Superior temporal gyrus (tissue), 1 donor: ENCODE measurements around the gene CLSTN1.

Experiments used
- DNase-seq: peaks from one replicate; pipeline ENCODE4 v3.0.0-alpha.2; 2016; ENCODE audit errors: extremely low spot score

Gene CLSTN1

DNA sequence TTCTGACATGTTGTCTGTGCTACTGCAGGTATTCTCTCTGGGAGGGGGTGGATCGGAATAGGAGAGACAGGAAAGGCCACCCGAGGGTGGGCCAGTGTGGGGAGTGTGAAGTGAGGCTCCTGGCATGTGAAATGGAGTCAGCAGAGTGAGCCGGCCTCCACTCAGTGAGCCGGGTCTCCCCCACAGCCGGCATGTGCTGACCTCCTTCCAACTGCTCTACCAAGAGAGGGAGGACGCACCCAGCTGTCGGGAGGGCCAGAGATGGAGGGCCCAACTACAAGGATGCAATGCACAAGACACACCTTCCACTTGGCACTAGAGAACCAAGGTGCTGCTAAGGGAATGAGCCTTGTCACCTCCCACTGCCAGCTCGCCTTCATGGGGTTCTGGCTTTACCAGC lies 28.2 kb upstream of the CLSTN1 start:
- no peak for DNase-seq

GRCh38 chr1:9850442-9851162 lies 26.8 kb upstream of the CLSTN1 start:
- DNase-seq: no peak

- DNase-seq: peak; percentile 80
Observed at GRCh38 chr1:9849691-9850441, 26.1 kb upstream of the CLSTN1 start.

DNA sequence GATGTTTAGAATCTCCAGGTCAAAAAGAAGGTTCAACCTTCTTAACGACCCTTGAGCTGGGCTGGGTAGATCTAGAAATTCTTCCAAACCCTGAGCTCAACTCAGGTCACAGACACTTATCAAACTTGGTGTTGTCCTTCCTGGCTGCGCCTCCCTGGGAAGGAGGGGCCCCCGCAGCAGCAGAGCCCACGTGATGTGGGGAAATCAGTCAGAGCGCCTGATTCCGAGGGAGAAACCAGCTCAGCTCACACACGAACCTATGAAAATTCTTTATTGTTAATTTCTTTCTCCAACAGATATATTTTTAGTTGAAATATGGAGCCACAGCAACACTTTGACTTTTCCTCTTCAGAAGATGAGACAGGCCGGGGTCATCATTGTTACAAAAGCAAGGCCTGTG lies 24.3 kb upstream of the CLSTN1 start:
- peak; percentile 66 for DNase-seq

DNA sequence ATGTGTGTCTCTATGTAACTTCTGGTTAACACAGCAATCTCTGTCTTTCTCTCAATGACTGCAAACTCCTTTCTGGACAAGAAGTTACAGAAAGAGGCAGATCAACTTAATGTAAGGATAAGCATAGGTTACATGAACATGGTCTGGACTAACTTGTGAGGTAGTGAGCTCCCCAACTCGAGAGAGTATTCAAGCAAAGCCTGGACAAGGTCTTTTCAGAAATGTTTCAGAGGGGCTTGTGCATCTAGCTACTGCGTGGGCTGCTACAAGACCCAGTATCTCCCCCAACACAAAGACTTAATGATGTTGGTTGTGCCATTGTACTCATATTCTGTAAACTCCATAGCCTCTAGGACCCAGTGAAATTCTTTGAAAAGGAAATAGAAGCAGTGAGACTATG lies 23.5 kb upstream of the CLSTN1 start:
- DNase-seq: no peak

DNA sequence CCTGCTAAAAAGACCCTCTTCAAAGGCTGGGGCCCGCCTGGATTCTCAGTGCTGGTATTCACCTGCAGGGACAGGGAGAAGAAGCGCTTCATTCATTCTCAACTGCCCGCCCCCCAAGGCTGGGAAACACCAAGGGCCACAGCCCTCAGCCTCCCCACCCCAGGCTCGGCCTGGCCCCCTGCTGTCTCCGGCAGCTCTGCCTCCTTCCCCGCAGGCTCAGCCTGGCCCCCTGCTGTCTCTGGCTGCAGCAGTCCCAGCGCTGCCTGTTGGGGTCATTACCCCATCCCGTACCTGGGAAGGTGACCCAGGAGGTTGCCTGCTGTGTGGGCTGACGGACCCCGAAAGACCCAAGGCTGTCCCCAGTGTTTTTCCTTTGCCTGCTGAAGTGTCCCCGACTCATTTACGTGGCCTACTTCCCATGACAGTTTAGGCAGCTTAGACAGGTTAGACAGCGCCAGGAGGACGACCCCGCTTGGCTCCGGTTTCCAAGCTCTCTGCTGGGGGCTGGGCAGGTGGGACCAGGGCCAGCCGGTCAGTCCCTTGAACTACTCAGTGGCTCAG lies 22.9 kb upstream of the CLSTN1 start:
- no peak for DNase-seq

DNA sequence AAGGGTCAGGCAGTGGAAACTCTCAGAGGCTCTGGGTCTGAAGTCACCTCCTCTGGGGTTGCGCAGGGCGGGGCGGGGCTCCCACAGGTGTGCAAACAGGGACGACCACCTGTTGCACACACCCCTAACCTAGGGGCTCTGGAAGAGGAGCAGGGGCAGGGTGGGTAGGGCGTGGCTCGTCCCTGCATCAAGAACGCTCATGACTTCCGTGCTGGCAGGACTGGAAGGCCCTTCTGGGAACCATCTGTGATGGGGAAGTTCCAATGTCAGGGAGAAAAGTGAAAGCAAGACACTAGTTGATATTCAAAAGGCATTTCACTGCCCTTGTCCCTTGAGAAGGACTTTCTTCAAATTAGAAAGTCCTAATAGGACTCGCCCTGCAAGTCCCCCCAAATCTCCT lies 22.1 kb upstream of the CLSTN1 start:
- DNase-seq: peak; percentile 30

DNA sequence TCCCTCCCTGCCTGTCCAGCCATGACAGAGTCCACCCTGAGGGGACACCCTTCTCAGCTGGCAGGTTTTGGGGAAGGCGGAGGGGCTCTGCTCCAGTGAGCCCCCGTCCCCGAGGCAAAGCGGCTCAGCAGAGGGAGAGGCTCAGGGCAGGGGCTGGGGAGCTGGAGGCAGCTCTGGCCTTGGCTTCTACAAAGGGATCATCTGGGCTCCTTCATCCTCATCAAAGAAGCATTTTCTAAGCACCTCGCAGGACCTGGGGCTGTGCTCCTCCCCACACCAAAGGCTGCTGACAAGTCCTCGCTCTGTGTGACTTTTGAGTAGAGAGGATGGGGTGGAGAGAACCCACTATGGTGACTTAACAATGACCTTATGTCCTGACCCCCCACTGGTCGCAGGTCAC lies 21.0 kb upstream of the CLSTN1 start:
- DNase-seq: no peak

- DNase-seq: peak; percentile 58
Observed at GRCh38 chr1:9844106-9844505, 20.3 kb upstream of the CLSTN1 start.

DNA sequence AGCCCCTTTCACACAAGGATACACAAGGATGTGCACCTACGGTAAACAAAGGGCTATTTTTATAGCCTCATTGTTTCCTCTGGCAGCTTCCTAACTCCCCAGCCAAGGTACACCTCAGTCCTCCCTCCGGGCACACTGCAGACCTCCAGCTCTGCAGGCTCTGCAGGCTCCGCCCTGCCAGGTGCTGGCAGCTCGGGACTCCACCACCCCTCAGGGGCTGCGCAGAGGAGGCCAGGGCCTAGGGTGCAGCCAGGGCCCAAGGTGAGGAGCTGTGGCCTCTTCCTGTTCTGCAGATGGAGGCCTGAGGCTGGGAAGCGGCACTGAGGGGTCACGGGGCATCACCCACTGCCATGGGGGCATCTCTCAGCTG lies 19.8 kb upstream of the CLSTN1 start:
- DNase-seq: no peak

GRCh38 chr1:9842781-9843575 lies 19.2 kb upstream of the CLSTN1 start:
- no peak for DNase-seq

- DNase-seq: no peak
Observed at GRCh38 chr1:9842073-9842711, 18.4 kb upstream of the CLSTN1 start.

DNA sequence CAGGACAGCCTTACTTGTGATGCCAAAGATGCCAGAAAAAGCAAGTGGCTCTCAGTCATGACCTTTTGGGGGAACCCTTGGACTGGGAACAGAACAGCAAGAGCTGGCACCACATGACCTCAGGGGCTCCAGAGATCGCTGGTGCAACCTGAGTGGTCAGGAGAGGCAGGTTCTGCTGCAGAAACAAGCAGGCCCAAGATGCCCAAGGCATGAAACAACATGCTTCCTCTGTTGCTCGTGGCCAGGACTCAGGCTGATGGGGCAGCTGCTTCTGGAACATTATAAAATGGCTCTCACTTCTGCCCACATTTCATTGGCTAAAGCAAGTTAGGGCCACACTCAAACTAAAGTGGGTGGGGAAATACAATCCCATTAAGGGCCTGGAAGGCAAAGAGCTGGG lies 17.7 kb upstream of the CLSTN1 start:
- DNase-seq: no peak

GRCh38 chr1:9840176-9840575 lies 16.4 kb upstream of the CLSTN1 start:
- no peak for DNase-seq

DNA sequence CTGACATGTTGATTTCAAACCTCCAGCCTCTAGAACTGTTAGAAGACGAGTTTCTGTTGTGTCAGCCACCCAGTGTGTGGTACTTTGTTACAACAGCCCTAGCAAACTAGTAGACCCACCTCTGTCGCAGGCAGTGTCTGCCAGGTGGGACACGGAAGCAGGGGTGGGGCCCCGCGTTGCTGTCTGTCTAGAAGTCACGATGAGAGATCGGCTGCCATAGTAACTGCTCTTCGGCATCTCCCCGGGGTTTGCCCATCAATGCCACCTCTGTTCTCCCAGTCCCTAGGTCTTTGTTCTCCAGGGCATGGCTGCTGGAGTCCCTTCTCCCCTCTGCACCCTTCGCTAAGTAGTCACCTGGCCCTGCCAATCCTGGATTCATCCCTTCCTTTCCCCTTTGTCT lies 15.2 kb upstream of the CLSTN1 start:
- peak; percentile 65 for DNase-seq

GRCh38 chr1:9836632-9836960 lies 12.8 kb upstream of the CLSTN1 start:
- no peak for DNase-seq

DNA sequence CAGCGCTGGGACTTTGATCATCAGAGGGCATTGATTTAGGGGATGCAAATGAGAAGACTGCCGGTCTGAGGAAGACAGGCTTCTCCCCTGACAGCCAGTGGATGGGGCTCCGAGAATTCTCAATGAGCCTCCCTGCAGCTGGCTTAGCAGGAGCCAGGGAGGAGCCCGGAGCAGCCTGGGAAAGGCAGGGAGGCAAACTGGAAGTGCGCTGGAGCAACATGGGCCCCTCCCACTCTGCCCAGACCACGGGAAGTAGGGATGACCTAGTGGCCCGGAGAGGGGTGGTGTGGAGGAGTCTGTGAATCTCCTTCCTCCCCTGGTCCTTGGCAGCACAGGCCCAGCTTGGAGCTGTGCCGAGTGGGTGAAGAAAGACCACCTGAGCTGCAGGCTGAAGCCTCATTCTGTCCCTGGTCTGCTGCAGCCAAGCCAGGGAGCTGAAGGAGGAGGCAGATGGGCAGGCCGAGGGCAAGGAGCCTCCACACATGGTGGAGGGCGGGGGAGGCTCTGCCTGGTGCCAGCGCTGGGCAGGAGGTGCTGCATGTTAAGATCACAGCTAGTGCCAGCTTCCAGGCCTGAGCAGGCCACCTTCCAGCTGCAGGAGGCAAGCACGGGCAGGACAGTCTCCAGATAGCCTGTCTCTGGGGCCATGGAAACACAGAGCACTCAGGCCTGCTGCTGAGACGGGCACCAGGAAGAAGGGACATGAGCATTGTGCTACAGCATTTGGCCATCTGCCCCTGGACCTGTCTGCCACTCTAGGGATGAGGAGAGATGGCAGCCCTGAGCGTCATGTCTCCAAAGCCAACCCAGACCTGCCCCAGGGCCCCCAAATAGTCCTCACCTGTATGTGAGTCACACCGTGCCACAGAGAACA lies 12.2 kb upstream of the CLSTN1 start:
- DNase-seq: peak; percentile 38

DNA sequence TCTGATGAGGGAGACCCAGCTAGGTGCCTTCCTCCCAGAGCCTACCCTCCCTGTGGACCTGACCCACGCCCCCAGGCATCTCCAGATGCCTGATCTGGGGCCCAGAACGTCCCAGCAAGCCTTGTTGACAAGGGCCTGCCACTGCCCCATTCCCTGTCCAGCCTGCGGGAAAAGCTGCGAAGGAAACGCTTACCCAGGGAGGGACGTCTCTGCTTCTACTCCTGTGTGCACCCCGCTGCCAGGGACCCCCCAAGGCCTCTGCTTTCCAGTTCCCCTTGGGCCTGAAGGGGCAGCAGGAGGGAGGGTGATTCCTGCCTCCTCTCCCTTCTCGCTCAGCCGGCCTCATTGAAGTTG lies 11.6 kb upstream of the CLSTN1 start:
- DNase-seq: no peak

GRCh38 chr1:9833632-9834031 lies 9.9 kb upstream of the CLSTN1 start:
- no peak for DNase-seq

- DNase-seq: no peak
Observed at GRCh38 chr1:9827558-9828185, 3.9 kb upstream of the CLSTN1 start.

GRCh38 chr1:9826616-9827015 lies 2.9 kb upstream of the CLSTN1 start:
- DNase-seq: no peak
